Measurements from ENCODE around the gene ATP6V0C. TPM values are rescaled to one million over a fixed set of nuclear protein-coding genes. Genes with fewer than 3 reads are reported as not detected.
"Not testable (repeated sequence)": the region's sequence is repeated elsewhere in the genome, so short reads cannot be mapped to it uniquely, and the experiment has no call there.

ATP6V0C gene
- total RNA-seq, 4 donors from 2014 or later = 48.1 to 73.0 (median 61.1) TPM

GRCh38 chr16:2475413-2476344 is 38.1 kb upstream of the ATP6V0C start:
- H3K36me3 ChIP-seq = peaks cover 0 to 7% (median 0%) of the 10 kb centered on the region in 3 donors
- 25 to 48% methylated on average over 13 to 27 of the region's 55 CpGs for WGBS, 2 donors
- H3K9me3 ChIP-seq = no peaks in the 10 kb centered on the region
- peak overlapping the region in 3 of 4 donors; percentile 34 to 87 (median 62) for H3K27ac ChIP-seq
- DNase-seq (ENCODE audit: low spot score in 2 of 2) = no peak
- H3K4me1 ChIP-seq = peaks cover 0 to 48% (median 29%) of the 10 kb centered on the region in 4 donors
- no peak for TF ChIP-seq POLR2A (IDR thresholded peaks at IDR 0.05)
- TF ChIP-seq EP300 (IDR thresholded peaks at IDR 0.05) = no peak
- no peak for TF ChIP-seq CTCF (IDR thresholded peaks at IDR 0.05)
- H3K4me3 ChIP-seq = peak overlapping the region; percentile 46 to 79 (median 68)
- peaks cover 0 to 26% of the 10 kb centered on the region in 2 donors for H3K27me3 ChIP-seq

- H3K9me3 ChIP-seq = no peaks in the 10 kb centered on the region
- peaks cover 0 to 22% of the 10 kb centered on the region in 2 donors for H3K27me3 ChIP-seq
- DNase-seq (ENCODE audit: low spot score in 2 of 2) = no peak
- 89 to 91% methylated on average over 9 of the region's 9 CpGs for WGBS, 2 donors
- no peak overlapping the region for H3K4me3 ChIP-seq
- peaks cover 0 to 42% (median 23%) of the 10 kb centered on the region in 4 donors for H3K4me1 ChIP-seq
- H3K27ac ChIP-seq = peak overlapping the region in 1 of 4 donors; percentile 87
- H3K36me3 ChIP-seq = peaks cover 0 to 7% (median 0%) of the 10 kb centered on the region in 3 donors
- TF ChIP-seq CTCF (IDR thresholded peaks at IDR 0.05) (no peak), POLR2A (IDR thresholded peaks at IDR 0.05) (no peak), EP300 (IDR thresholded peaks at IDR 0.05) (no peak)
Observed at GRCh38 chr16:2476345-2476720, 37.4 kb upstream of the ATP6V0C start.

GRCh38 chr16:2476741-2477140 is 37.0 kb upstream of the ATP6V0C start:
- peaks cover 0 to 38% (median 19%) of the 10 kb centered on the region in 4 donors for H3K4me1 ChIP-seq
- H3K4me3 ChIP-seq = no peak overlapping the region
- DNase-seq (ENCODE audit: low spot score in 2 of 2) = no peak
- no peak for TF ChIP-seq POLR2A (IDR thresholded peaks at IDR 0.05)
- 83 to 94% methylated on average over 3 of the region's 3 CpGs for WGBS, 2 donors
- H3K9me3 ChIP-seq = no peaks in the 10 kb centered on the region
- H3K36me3 ChIP-seq = peaks cover 0 to 7% (median 0%) of the 10 kb centered on the region in 3 donors
- peaks cover 0 to 18% of the 10 kb centered on the region in 2 donors for H3K27me3 ChIP-seq
- no peak overlapping the region for H3K27ac ChIP-seq

GRCh38 chr16:2477327-2477726 is 36.4 kb upstream of the ATP6V0C start:
- Histone ChIP-seq H3K36me3 (peaks cover 0 to 7% (median 0%) of the 10 kb centered on the region in 3 donors), H3K4me3 (no peak overlapping the region), H3K27me3 (peaks cover 0 to 12% of the 10 kb centered on the region in 2 donors), H3K4me1 (peaks cover 0 to 35% (median 16%) of the 10 kb centered on the region in 4 donors), H3K9me3 (no peaks in the 10 kb centered on the region), H3K27ac (no peak overlapping the region)
- DNase-seq (ENCODE audit: low spot score in 2 of 2) = no peak
- WGBS, 2 donors = 83 to 94% methylated on average over 3 of the region's 3 CpGs
- TF ChIP-seq CTCF (IDR thresholded peaks at IDR 0.05) = no peak
- TF ChIP-seq EP300 (IDR thresholded peaks at IDR 0.05) = no peak
- TF ChIP-seq POLR2A (IDR thresholded peaks at IDR 0.05) = no peak

GRCh38 chr16:2478279-2478678 is 35.5 kb upstream of the ATP6V0C start:
- Histone ChIP-seq H3K27me3 (peaks cover 0 to 3% of the 10 kb centered on the region in 2 donors), H3K4me3 (no peak overlapping the region), H3K9me3 (no peaks in the 10 kb centered on the region), H3K4me1 (peaks cover 0 to 35% (median 18%) of the 10 kb centered on the region in 4 donors), H3K27ac (no peak overlapping the region), H3K36me3 (peaks cover 0 to 7% (median 0%) of the 10 kb centered on the region in 3 donors)
- 53 to 61% methylated on average over 8 of the region's 8 CpGs for WGBS, 2 donors
- TF ChIP-seq POLR2A (IDR thresholded peaks at IDR 0.05) = no peak
- DNase-seq (ENCODE audit: low spot score in 2 of 2) = no peak

- not testable (repeated sequence) for H3K27me3 ChIP-seq; H3K4me3 ChIP-seq; H3K27ac ChIP-seq; DNase-seq (ENCODE audit: low spot score in 2 of 2); H3K36me3 ChIP-seq; H3K9me3 ChIP-seq
- WGBS, 2 donors = 95 to 96% methylated on average over 10 of the region's 10 CpGs
- H3K4me1 ChIP-seq = peaks cover 0 to 33% (median 14%) of the 10 kb centered on the region in 4 donors
Observed at GRCh38 chr16:2479996-2480395, 33.8 kb upstream of the ATP6V0C start.
